ENCODE measurements around the gene WNT11.
"Not testable (repeated sequence)": the region's sequence is repeated elsewhere in the genome, so short reads cannot be mapped to it uniquely, and the experiment has no call there.

Gene WNT11

DNA sequence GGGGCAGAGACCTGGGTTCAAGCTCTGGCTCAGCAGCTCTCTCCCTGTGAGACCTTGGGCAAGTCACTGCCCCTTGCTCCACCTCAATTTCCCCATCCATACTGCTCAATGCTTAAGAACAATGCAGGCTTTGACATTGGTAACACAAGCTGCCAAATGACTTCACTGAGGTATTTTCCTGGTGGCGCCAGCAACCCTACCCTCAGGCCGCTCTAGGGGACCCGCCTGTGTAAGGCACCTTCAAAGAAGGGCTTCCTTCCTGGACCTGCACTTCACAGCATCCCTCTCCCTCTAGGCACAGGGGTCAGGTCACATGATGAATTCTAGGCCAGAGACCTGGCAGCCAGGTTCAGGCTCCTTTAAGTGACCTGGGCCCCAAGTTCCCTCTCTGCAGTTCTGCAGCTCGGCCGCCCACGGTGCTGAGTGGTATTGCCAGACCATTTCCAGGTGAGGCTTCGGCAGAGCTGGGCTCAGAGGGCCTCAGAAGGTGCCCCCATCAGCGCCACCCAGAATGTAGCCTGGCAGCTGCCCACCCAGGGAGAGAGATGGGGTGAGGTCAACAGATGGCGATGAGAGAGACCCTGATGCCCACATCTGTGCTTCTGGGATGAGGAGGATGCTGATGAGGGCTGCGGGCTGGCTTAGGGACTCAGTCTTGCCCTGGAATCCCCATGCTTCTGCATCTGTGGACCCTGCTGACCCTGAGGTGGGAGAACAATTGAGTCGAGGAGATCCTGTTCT, 4.5 kb downstream of the WNT11 start:
- DNase-seq (ENCODE audit: low spot score): no peak

DNA sequence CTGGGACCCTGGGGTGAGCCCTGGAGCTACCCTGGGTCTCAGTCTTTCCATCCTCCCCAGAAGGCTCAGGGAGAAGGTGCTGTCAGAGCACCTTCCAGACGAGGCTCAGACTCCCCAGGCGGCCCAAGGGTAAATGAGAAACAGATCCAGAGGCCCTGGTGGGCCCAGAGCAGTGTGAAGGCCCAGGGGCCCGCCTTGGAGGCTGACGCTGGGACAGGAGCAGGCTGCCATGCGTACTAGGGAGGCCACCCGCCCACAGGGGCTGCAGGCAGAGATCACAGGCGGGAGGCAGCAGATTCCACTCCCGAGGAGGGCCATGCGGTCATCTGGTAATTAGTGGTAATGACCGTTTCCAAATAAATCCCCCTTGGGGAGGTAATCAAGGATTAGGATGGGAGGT, 5.2 kb downstream of the WNT11 start:
- DNase-seq (ENCODE audit: low spot score): no peak

DNA sequence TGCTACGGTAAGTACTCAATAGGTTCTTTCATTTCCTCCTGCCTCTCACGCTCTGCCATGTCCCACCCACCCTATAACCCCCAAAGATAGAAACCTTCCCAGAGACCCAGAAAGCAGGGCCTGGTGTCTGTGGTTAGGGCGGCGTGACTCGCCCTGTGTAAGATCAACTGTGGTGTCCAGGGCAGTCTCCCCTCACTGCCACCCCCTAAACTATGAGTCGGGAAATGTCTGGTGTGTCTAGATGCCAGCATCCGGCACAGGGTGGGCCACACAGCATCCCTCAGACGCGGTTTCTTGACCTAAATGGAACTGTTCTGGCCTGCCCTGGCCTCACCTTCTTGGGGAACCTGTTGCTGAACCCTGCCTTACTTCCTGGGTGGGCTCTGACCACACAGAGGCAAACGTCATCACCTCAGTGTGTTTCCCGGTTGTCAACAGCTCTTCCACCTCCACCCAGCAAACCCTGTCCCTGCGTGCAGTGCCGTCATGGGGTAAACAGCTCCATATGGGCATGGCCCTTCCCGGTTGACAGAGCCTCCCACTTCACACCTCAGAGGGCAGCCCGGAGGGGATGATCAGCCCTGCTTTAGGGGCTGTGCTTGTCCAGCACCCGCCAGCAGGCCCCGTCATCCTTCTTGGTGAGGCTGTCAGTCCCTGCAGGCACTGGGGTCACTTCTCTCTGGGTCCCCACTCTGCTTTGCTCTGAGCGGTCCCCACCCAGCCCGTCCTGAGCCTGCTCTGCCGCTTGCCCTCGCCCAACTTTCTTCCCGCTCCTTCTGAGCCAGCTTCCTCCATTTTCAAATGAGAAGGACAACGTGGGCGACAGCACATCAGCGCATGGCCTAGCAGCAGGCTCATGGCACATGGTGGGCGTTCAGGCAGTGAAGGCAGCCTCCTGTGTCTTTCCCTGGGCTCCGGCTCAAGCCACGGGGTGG, 6.0 kb downstream of the WNT11 start:
- DNase-seq (ENCODE audit: low spot score): no peak

DNA sequence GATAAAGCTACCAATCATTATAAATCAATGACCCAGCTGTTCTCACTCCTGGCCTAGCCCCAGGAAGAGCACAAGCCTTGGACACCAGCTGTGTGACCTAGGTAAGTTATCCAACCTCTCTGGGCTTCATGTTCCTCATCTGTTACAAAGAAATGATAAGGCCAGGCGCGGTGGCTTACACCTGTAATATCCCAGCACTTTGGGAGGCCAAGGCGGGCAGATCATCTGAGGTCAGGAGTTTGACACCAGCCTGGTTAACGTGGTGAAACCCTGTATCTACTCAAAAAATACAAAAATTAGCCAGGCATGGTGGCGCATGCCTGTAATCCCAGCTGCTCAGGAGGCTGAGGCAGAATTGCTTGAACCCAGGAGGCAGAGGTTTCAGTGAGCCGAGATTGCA, 7.6 kb downstream of the WNT11 start:
- DNase-seq (ENCODE audit: low spot score): not testable (repeated sequence)

DNA sequence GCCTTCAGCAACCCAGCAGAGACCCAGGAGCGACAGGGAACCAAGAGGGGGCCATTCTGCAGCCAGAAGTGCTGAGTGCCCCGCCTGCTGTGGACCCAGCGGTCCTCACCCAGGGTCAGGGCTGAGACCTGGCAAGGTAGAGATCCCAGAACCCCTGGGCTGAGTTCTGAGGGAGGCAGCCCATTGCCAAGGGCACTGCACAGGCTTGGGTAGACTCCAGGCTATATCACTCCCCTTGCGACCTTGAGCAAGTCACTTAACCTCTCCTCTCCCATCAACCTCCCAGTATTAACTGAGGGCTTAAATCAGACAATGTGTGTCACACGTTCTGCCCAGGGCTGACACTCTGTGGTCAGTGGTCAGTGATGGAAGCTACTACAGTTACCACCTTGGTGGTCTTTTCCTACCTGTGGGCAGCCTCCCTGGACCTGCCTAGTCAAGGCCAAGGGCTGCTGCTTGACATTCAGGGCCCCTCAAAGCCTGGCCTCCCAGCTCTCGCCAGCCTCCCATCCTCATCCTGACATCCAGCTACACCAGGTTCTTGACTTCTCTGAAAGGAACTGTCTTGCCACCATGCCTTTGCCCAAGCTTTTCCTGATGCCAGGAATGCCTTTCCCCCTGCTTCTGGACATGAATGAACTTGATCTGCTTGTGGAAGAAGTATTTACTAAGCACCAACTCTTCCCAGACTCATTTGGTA, 8.2 kb downstream of the WNT11 start:
- DNase-seq (ENCODE audit: low spot score): no peak

DNA sequence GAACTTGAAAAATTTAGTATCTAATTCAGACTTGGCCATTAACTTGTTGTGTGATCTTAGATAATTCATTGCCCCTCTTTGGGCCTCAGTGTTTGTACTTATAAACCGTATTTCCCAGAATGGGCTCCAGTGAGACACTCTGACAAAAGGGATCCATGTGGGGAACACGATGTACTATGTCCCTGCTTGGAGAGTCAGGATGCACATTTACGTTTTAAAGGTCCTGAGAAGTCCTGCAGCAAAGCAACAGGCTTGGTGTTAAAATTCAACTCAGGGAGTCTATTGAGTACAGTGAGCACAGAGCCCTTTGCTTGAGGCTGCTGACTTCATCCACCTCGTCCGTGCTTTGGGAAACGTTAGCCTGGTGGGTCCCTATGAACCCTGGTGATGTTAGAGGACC, 9.0 kb downstream of the WNT11 start:
- no peak for DNase-seq (ENCODE audit: low spot score)

DNA sequence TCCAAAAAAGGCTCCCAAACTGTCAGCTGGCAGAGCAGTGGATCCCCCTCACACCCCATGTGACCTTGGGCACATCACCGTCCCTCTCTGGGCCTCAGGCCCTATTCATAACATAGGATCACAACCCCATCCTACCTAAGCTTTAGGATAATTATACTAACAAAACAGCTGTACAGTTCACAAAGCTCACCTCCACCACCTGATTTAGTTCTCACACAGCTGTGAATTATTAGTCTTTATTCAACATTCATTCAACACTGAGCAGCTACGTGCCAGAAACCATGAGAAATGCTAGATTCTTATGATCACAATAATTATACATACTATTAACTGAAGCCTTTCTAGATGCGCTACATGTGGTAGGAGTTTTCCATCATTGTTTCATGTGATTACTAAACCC, 9.5 kb downstream of the WNT11 start:
- DNase-seq (ENCODE audit: low spot score): no peak

DNA sequence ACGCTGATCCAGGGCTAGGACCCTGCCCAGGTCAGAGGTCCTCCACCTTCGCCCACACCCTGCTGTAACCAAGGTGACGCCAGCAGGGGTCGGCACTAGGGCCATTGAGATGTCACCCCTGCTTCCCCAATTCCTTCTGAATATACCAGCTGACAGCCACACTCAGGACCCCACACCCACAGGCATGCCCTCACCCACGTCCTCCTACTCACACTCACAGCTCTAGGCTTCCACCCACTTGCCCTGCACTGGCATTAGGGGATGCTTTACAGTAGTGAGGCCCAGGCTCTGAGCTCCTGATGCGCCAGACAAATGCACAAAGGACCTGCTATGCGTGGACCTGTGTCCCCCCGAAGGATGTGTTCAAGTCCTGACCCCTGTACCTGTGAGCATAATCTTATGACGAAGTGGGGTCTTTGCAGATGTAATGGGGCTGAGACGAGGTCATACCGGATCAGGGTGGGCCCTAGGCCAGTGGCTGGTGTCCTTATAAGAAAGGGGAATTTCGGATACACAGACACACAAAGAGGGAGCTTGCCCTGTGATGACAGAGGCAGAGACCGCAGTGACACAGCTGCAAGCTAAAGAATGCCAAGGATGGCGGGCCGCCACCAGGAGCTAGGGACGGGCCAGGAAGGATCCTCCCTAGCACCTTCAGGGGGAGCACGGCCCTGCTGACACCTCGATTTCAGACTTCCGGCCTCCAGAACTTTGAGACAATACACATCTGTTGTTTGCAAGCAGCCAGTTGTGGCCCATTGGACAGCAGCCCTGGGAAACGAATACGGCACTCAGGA, 11.2 kb downstream of the WNT11 start:
- no peak for DNase-seq (ENCODE audit: low spot score)

DNA sequence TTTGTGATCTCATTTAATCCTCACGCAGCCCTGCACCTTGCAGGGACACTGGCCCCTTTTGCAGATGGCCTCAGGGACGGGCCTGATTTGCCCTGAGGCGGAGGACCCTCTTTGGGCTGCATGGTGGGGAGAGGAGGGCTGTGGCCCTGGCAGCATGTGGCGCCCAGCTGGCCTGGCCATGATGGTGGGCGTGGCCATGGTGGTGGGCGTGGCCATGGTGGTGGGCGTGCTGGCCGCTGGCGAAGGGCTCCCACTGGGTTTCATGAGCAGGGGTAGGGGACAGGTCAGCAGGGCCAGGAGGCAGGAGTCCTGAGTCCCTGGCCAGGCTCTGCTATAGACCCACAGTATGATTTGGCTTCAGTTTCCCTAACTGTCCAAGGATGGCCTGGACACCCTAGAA, 13.1 kb downstream of the WNT11 start:
- no peak for DNase-seq (ENCODE audit: low spot score)

DNA sequence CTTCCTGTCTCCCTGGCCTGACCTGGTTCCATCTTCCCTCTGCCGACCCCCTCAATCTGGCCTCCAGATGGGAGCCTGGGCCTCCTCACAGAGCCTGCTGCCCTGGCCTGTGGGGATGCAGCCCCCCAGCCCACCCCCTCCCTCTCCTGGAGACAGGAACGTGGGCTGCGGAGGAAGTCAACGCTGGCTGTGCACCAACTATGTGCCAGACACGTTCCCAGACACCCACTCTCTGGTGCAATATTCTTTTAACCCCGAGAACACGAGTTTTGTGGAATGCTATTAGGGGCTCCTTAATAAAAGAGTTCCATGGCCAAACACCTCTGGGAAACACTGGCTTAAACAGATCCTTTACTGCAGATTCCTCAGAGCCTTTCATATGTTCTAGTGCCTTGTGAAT, 15.9 kb downstream of the WNT11 start:
- DNase-seq (ENCODE audit: low spot score): no peak

DNA sequence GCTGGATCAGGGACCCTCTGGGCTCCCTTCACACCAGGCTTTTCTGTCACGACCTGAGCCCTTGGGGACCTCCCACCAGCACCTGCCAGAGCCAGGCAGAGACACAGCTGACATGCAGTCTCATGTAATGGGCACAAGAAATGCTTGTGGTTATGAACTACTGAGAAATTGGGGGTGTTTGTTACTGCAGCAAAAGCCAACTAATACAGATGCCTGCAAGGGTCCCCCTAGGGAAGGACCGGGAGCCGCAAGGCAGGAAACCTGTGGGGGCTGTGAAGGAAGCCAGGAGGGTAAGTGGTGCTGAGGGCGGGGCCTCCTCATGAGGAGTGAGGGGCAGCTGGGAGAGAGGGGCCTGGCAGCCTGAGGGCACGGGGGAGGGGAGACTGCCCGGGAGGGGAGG, 16.6 kb downstream of the WNT11 start:
- DNase-seq (ENCODE audit: low spot score): no peak

DNA sequence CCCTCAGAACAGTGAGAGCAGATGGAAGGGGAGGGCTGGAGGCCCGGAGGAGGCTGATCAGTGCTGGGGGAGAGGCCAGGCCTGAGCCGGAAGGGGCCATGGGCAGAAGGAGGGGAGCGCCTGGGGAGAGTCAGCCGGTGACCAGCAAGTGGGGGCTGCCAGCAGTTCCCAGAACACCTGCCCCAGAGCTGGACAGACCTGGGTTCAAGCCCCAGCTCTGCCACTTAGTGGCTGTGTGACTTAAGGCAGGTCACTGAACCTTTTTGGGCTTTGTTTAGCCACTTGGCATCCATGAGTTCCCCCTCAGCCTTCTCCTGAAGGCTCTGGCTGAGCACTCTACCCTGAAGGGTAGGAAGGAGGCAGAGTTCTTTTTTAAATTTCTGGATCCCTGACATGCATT, 17.4 kb downstream of the WNT11 start:
- DNase-seq (ENCODE audit: low spot score): no peak

DNA sequence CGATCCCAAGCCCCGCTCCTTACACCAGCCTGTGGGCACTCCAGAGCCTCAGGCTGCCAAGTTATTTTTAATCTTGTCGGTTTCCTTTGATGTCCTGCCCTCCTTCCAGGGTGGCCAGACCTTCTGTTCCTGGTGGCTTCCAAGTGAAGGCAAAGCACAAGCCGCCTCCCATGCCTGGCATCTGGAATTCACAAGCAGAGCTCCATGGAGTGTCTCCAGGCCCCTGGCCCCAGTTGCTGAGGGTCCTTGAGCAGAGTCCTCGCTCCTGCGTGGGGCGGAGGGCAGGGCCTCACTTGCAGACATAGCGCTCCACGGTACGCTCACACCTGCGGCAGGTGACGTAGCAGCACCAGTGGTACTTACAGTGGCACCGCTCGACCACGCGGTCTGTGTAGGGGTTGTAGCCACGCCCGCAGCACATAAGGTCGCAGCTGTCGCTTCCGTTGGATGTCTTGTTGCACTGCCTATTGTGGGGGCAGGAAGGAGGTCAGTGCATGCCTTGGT, 19.5 kb downstream of the WNT11 start:
- no peak for DNase-seq (ENCODE audit: low spot score)

DNA sequence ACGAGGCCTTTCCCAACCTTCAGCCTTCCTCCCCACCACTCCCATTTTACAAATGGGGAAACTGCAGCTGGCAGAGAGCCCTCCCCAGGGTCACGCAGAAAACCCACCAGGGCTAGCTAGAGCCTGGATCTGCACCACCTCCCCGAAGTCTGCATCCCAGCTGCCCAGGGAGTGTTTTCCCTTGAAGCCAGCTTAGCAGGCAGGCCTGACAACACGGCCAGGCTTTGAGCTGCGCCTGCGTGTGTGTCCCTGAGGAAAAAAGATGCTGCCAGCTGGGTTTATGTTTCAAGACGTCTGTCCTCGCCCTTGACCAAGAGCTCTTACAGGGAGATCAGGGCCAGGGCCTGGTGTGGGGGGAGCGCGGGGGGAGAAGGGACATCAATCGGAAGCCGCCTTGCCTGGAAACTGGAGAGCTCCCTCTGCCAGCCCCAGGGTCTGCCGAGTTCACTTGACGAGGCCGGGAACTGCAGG, 20.3 kb downstream of the WNT11 start:
- no peak for DNase-seq (ENCODE audit: low spot score)

DNA sequence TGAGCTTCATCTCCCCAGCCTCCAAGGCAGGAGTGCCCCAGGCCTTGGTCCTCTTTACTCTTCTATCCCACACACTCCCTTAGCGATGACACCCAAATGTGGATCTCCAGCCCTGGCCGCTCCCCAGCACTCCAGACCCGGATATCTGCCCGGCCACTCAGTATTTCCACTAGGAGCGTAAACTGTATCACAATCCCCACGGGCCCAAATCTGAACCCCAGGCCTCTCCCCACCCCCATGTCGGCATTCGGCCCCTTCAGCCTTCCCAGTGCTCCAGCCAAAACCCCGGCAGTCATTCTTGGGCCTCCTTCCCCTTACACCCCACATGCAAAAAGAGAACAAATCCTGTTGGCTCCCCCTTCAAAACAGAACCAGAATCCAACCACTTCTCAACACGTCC, 20.8 kb downstream of the WNT11 start:
- DNase-seq (ENCODE audit: low spot score): no peak

DNA sequence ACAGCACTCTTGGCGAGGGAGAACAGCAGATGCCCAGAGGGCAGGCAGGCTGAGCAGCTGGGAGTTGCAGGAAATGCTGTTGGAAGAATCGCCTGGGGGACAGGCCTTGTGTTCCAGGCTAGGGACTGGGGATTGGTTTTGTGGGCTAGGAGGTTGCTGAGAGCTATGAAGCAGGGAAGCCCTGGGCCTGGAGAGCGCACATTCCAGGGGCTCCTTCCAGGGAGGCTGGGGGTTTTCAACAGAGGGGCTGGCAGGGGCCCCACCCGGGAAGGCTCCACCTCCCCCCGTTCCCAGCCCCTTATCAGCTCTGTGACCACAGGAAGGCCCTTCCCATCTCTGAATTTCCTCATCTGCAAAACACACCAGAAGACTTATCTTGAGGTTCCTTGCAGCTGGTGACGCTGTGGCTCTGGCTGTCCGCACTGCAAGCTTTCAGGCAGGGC, 21.7 kb downstream of the WNT11 start:
- no peak for DNase-seq (ENCODE audit: low spot score)

DNA sequence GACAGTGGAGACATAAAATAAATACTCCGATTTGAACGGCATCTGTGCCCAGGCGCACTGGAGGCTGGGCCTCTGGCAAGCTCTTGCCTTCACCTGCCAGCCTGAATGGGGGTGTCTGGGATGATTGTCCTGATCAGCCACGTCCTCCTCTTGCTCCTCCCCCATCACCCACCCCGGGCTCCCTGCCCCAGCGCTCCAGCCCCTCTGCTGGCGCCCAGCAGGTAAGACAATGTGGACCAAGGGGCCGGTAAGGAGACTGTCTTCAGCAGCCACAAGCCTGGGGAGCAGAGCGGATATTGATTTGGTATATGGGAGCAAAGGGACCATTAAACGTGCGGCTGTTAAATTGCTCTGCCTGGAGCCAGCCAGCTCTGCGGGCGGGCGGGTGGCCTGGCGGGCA, 24.9 kb downstream of the WNT11 start:
- no peak for DNase-seq (ENCODE audit: low spot score)

DNA sequence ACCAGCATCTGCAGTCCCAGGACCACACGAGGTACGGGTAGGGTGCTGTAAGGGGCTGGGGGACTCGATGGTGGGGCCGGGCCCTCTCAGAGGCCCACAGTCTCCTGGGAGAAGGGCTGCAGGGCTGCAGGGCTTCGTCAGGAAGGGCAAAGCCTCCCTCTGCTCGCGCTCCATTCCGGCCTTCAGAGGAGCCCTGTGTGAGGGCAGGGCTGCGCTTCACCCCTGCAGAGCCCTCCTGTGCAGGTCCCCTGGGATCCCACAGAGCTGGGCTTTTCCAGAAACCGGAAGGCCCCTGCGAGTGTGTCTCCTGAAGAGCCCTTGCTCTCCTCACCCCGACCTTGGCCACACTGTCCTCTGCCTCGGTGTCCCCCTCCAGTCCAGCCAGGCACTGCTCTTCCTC, 27.2 kb downstream of the WNT11 start:
- no peak for DNase-seq (ENCODE audit: low spot score)

DNA sequence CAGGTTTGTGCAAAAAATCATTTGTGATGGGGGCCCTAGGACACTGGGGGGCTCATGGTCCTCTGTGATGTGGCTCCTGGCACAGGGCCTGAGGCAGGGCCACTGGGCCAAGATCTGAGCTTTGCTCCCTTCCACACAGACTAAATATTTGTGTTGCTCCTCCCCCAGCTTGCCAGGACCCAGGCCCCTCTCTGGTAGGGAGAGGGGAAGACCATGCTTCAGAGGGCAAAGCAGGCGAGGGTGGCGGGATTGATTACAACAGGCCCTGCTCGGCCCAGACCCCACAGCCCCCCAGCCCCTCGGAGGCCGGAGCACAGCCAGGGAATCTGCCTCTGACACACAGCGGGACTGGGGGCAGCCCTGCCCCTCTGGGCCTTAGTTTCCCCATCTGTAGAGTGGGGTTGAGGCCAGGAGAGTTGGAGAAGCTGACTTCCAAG, 29.0 kb downstream of the WNT11 start:
- DNase-seq (ENCODE audit: low spot score): no peak

DNA sequence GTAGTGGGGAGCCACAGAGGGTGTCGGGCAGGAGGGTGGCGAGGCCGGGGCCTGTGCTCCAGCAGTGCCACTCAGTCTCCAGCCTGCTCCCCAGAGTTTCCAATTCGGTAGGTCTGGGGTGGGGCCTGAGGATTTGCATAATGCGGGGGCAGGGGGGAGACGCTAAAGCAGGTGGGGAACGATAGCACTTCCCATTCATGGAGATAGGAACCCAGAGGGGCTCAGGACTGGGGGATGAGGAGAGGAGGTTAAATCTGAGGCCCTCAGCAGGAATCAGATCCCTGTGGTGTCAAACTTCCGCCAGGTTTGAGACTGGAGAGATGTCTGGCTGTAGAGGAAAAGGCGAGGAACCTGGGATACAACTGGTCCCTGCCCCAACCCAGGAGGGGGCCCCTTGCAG, 29.8 kb downstream of the WNT11 start:
- no peak for DNase-seq (ENCODE audit: low spot score)

DNA sequence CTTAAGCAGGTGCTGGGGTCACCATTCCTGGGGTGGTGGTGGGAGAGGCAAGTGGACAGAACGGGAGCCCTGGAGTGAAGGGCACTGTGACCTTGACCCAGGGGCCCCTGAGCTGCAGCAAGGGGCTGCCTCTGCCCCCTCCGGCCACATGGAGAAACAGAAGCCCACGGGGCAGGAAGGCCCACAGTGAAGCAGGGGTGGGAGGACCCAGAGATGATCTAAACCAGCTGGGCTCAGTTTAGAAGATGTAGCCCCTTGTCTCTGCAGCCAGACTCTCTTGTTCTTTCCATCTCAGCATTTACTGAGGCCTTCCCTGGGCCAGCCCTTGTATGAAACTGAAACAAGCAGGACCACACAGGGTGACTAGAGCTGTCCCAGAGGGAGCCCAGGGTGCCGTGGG, 30.5 kb downstream of the WNT11 start:
- no peak for DNase-seq (ENCODE audit: low spot score)

DNA sequence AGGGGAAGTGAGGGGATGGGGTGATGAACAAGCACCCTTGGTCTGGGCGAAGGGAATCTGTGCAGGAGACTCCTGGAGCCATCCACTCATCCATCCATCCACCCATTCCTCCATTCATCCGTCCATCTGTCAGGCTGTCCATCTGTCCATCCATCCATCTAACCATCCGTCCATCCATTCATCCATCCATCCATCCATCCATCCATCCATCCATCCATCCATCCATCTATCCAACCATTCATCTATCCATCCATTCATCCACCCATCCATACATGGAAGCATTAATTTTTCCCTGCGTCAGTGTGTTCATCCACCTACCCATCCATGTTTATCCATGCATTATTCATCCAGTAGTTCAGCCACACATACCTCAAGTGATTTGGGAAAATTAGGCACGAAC, 32.0 kb downstream of the WNT11 start:
- DNase-seq (ENCODE audit: low spot score): no peak

All from HuH-7.5 (cell line).